MM.1S (cell line): ENCODE results near the gene KREMEN2.
"Not testable (repeated sequence)": the region's sequence is repeated elsewhere in the genome, so short reads cannot be mapped to it uniquely, and the experiment has no call there.

Source experiments
- DNase-seq: peaks from one replicate; pipeline ENCODE4 v3.0.0-alpha.2; 2015
- H2AFZ ChIP-seq: fragments of 300-600 bp; sonication (generic); 2 replicates; pipeline ENCODE4 v1.6.0; 2016; ENCODE audit warnings: antibody characterized with exemption, low read length
- H3F3A ChIP-seq: fragments of 300-600 bp; sonication (generic); 2 replicates; pipeline ENCODE4 v1.6.1; 2016; ENCODE audit warnings: mild to moderate bottlenecking, antibody characterized with exemption, low read length, moderate library complexity, mixed read lengths; ENCODE audit not compliant: insufficient read depth
- H3K27ac ChIP-seq: fragments of 300-600 bp; sonication (generic); 2 replicates; pipeline ENCODE4 v1.5.1; 2016; ENCODE audit warnings: mild to moderate bottlenecking, low read length
- H3K27me3 ChIP-seq: fragments of 300-600 bp; sonication (generic); replicated peaks from 2 replicates; pipeline ENCODE4 v1.6.0; 2016; ENCODE audit warnings: low read length; ENCODE audit not compliant: insufficient read depth
- H3K36me3 ChIP-seq: fragments of 300-600 bp; sonication (generic); replicated peaks from 2 replicates; pipeline ENCODE4 v1.6.1; 2016; ENCODE audit warnings: mild to moderate bottlenecking, low read length, mixed read lengths; ENCODE audit not compliant: insufficient read depth
- H3K4me1 ChIP-seq: fragments of 300-600 bp; sonication (generic); 2 replicates; pipeline ENCODE4 v1.6.1; 2016; ENCODE audit warnings: low read length, mixed read lengths
- H3K4me2 ChIP-seq: fragments of 300-600 bp; sonication (generic); 2 replicates; pipeline ENCODE4 v1.6.0; 2016; ENCODE audit warnings: low read depth, low read length
- H3K4me3 ChIP-seq: fragments of 300-600 bp; sonication (generic); 2 replicates; pipeline ENCODE4 v1.5.1; 2016; ENCODE audit warnings: low read length, mixed read lengths
- H3K79me2 ChIP-seq: fragments of 300-600 bp; sonication (generic); 2 replicates; pipeline ENCODE4 v1.6.1; 2016; ENCODE audit warnings: mixed run types, low read length, mixed read lengths
- H3K9ac ChIP-seq: fragments of 300-600 bp; sonication (generic); 2 replicates; pipeline ENCODE4 v1.6.1; 2016; ENCODE audit warnings: low read length, mixed read lengths
- H3K9me2 ChIP-seq: fragments of 300-600 bp; sonication (generic); replicated peaks from 2 replicates; pipeline ENCODE4 v1.6.1; 2016; ENCODE audit warnings: mild to moderate bottlenecking, low read length, mixed read lengths; ENCODE audit not compliant: insufficient read depth
- H3K9me3 ChIP-seq: fragments of 300-600 bp; sonication (generic); replicated peaks from 2 replicates; pipeline ENCODE4 v1.6.1; 2016; ENCODE audit warnings: mild to moderate bottlenecking, low read length, mixed read lengths; ENCODE audit not compliant: insufficient read depth
- H4K20me1 ChIP-seq: fragments of 300-600 bp; sonication (generic); 2 replicates; pipeline ENCODE4 v1.6.1; 2016; ENCODE audit warnings: mild to moderate bottlenecking, low read length, moderate library complexity, mixed read lengths; ENCODE audit not compliant: insufficient read depth
- EZH2 ChIP-seq: fragments of 300-600 bp; sonication (generic); optimal IDR thresholded peaks from 2 replicates; pipeline ENCODE3; 2017; ENCODE audit warnings: low read depth, mild to moderate bottlenecking, antibody characterized with exemption, low read length, mixed read lengths
- EZH2phosphoT487 ChIP-seq: fragments of 300-600 bp; sonication (generic); IDR thresholded peaks from 2 replicates; pipeline ENCODE4 v1.6.1; 2018; ENCODE audit warnings: antibody characterized with exemption, low read length
- TF ChIP-seq, protein P1 (sequence below): fragments of 300-600 bp; sonication (generic); IDR thresholded peaks from 2 replicates; pipeline ENCODE4 v1.5.1; 2016; ENCODE audit warnings: antibody characterized with exemption, low read length, mixed read lengths

KREMEN2 gene

DNA sequence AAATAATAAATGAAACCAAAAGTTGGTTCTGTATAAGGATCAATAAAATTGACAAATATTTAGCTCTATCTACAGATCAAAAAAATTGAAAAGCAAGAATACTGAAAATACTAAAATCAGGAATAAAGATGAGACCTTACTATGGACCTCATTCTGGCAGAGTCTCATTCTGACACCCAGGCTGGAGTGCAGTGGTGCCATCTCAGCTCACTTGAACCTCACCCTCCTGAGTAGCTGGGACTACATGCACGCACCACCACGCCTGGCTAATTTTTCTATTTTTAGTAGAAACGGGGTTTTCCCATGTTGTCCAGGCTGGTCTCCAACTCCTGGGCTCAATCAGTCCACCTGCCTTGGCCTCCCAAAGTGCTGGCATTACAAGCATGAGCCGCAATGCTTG, 22.0 kb upstream of the KREMEN2 start:
- Histone ChIP-seq H3K9me3 (no peaks in the 10 kb centered on the region), H4K20me1 (no peaks in the 10 kb centered on the region), H3K36me3 (no peaks in the 10 kb centered on the region; the same call in 1 of the 2 replicates), H3K4me2 (no peak overlapping the region), H3K27ac (no peak overlapping the region), H3K27me3 (no peaks in the 10 kb centered on the region), H3F3A (no peaks in the 10 kb centered on the region), H3K9ac (no peak overlapping the region), H3K4me1 (no peaks in the 10 kb centered on the region), H3K79me2 (no peaks in the 10 kb centered on the region), H2AFZ (no peak overlapping the region), H3K9me2 (no peaks in the 10 kb centered on the region), H3K4me3 (no peak overlapping the region)
- TF ChIP-seq EZH2 (no peak), EZH2phosphoT487 (no peak)
- TF ChIP-seq, protein P1, sequence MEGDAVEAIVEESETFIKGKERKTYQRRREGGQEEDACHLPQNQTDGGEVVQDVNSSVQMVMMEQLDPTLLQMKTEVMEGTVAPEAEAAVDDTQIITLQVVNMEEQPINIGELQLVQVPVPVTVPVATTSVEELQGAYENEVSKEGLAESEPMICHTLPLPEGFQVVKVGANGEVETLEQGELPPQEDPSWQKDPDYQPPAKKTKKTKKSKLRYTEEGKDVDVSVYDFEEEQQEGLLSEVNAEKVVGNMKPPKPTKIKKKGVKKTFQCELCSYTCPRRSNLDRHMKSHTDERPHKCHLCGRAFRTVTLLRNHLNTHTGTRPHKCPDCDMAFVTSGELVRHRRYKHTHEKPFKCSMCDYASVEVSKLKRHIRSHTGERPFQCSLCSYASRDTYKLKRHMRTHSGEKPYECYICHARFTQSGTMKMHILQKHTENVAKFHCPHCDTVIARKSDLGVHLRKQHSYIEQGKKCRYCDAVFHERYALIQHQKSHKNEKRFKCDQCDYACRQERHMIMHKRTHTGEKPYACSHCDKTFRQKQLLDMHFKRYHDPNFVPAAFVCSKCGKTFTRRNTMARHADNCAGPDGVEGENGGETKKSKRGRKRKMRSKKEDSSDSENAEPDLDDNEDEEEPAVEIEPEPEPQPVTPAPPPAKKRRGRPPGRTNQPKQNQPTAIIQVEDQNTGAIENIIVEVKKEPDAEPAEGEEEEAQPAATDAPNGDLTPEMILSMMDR = no peak
- no peak for DNase-seq

DNA sequence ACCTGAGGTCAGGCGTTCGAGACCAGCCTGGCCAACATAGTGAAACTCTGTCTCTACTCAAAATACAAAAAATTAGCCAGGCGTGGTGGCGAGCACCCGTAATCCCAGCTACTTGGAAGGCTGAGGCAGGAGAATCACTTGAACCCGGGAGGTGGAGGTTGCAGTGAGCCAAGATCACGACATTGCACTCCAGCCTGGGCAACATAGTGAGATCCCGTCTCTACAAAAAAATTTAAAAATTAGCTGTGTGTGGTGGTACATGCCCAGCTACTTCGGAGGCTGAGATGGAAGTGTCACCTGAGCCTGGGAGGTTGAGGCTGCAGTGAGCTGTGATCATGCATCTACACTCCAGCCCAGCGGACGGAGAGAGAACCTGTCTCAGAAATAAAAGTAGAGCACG, 20.4 kb upstream of the KREMEN2 start:
- H3K9me2 ChIP-seq, H3K27ac ChIP-seq, H3F3A ChIP-seq, H3K9ac ChIP-seq, H3K4me1 ChIP-seq, H3K27me3 ChIP-seq, DNase-seq, H3K4me2 ChIP-seq, H3K9me3 ChIP-seq, H4K20me1 ChIP-seq, H3K36me3 ChIP-seq, H3K4me3 ChIP-seq, H2AFZ ChIP-seq, H3K79me2 ChIP-seq: not testable (repeated sequence)

DNA sequence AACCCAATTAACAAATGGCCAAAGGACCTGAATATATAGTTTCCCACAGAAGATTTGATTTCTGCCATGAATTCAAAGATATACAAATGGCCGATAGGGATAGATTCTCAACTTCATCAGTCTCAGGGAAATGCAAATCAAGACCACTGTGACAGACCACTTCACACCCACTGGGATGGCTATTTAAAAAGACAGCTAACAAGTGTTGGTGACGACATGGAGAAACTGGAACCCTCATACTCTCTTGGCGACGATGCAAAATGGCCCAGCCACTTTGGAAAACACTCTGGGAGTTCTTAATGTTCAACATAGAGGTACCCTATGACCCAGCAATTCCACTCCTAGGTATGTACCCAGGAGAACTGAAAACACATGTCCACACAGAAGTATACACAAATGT, 17.4 kb upstream of the KREMEN2 start:
- no peak overlapping the region for H3K27ac ChIP-seq
- H3K4me1 ChIP-seq = no peaks in the 10 kb centered on the region
- no peaks in the 10 kb centered on the region for H4K20me1 ChIP-seq
- H3K36me3 ChIP-seq = no peaks in the 10 kb centered on the region
- DNase-seq = no peak
- no peak overlapping the region for H3K9ac ChIP-seq
- H3K9me3 ChIP-seq = no peaks in the 10 kb centered on the region
- H3K27me3 ChIP-seq = no peaks in the 10 kb centered on the region
- no peak overlapping the region for H3K4me3 ChIP-seq
- H3K9me2 ChIP-seq = no peaks in the 10 kb centered on the region
- H3F3A ChIP-seq = no peaks in the 10 kb centered on the region
- no peak overlapping the region for H2AFZ ChIP-seq
- TF ChIP-seq EZH2 (no peak), EZH2phosphoT487 (no peak)
- TF ChIP-seq, protein P1 = no peak
- H3K4me2 ChIP-seq = no peak overlapping the region
- no peaks in the 10 kb centered on the region for H3K79me2 ChIP-seq

DNA sequence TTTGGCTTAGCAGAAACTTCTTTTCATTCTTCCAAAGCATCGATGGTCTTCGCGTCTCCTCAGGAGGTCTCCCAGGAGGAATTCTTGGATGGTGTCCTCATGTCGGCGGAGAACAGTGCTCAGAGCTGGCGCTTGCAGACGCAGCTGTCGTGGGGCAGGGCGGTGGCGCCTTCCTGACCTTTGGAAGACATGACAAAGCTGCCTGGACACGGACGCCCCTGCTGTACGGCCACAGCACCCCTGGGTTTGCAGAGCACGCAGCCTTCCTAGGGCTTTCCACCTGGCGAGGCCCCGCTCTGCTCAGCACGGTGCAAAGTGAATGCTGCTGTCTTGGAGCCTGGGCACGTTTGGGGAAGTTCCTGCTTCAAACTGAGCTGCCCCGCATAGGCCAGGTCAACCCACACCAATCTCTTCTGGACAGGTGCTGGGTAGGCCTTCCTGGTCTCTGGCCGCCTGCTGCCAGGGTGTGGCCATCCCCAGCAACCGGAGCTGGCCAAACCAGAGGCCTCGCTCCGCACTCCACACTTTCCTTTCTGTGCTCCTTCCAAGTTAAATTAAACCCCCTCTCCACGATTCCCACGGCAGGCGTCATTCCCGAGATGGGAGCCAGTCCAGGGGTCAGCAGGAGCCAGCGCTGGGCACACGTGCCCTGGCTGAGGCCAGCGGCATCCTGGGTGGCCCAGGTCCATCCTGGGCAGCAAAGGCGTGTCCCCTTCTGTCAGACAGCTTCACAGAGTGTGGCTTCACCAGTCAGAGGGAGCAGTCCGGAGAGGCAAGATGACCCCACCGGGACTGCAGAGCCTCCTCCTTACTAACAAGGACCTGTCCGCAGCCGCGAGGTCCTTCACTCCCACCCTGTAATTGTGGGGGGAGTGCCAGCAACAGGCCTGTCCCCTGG, 15.0 kb upstream of the KREMEN2 start:
- Histone ChIP-seq H3K27ac (no peak overlapping the region), H3K4me2 (no peak overlapping the region), H3K4me1 (peaks cover 14% of the 10 kb centered on the region), H2AFZ (no peak overlapping the region), H3K36me3 (no peaks in the 10 kb centered on the region), H3K79me2 (no peaks in the 10 kb centered on the region), H3K9ac (no peak overlapping the region), H3K9me2 (no peaks in the 10 kb centered on the region), H4K20me1 (no peaks in the 10 kb centered on the region), H3K4me3 (no peak overlapping the region), H3F3A (peaks cover 11% of the 10 kb centered on the region; the same call in 1 of the 2 replicates), H3K9me3 (no peaks in the 10 kb centered on the region), H3K27me3 (no peaks in the 10 kb centered on the region)
- TF ChIP-seq EZH2phosphoT487 (no peak), EZH2 (no peak)
- TF ChIP-seq, protein P1 = no peak
- no peak for DNase-seq
